ENCODE measurements around the gene WDFY4.
"Not testable (repeated sequence)": the region's sequence is repeated elsewhere in the genome, so short reads cannot be mapped to it uniquely, and the experiment has no call there.

- TF ChIP-seq CTCF, POLR2A (IDR thresholded peaks at IDR 0.05): not testable (repeated sequence)
Observed at GRCh38 chr10:48641099-48641690, 43.5 kb upstream of the WDFY4 start.

All from breast epithelium (tissue), 3 donors.